OCI-LY1 (cell line): ENCODE results near the gene ITPK1.

ENCODE experiments used
- H2AFZ ChIP-seq: fragments of 200-600 bp; sonication (generic), shearing (Covaris generic); 2 replicates; pipeline ENCODE4 v1.6.0; 2014; ENCODE audit warnings: antibody characterized with exemption, mild to moderate bottlenecking, low read length
- H3F3A ChIP-seq: fragments of 200-600 bp; sonication (generic), shearing (Covaris generic); 2 replicates; pipeline ENCODE4 v1.6.0; 2014; ENCODE audit warnings: mild to moderate bottlenecking, antibody characterized with exemption, low read length, moderate library complexity; ENCODE audit not compliant: insufficient read depth
- H3K27ac ChIP-seq: fragments of 200-600 bp; sonication (generic); 2 replicates; pipeline ENCODE4 v1.5.1; 2014; ENCODE audit warnings: low read length, mixed run types, mild to moderate bottlenecking, low read depth; ENCODE audit not compliant: poor library complexity, severe bottlenecking
- H3K27me3 ChIP-seq: fragments of 200-600 bp; sonication (generic); 2 replicates; pipeline ENCODE4 v1.6.0; 2014; ENCODE audit warnings: antibody characterized with exemption, mild to moderate bottlenecking, low read length, moderate library complexity; ENCODE audit not compliant: insufficient read depth
- H3K36me3 ChIP-seq: fragments of 200-600 bp; sonication (generic); 2 replicates; pipeline ENCODE4 v1.6.1; 2014; ENCODE audit warnings: mild to moderate bottlenecking, antibody characterized with exemption, low read length, moderate library complexity, mixed read lengths; ENCODE audit not compliant: insufficient read depth
- H3K4me1 ChIP-seq: fragments of 200-600 bp; sonication (generic); 2 replicates; pipeline ENCODE4 v1.5.1; 2014; ENCODE audit warnings: mild to moderate bottlenecking, low read length, moderate library complexity; ENCODE audit not compliant: insufficient read depth, severe bottlenecking
- H3K4me2 ChIP-seq: fragments of 200-600 bp; sonication (generic), shearing (Covaris generic); 2 replicates; pipeline ENCODE4 v1.6.1; 2014; ENCODE audit warnings: low read length
- H3K4me3 ChIP-seq: fragments of 200-600 bp; sonication (generic); 2 replicates; pipeline ENCODE4 v1.5.1; 2014; ENCODE audit warnings: low read length, low read depth, mild to moderate bottlenecking, mixed read lengths; ENCODE audit not compliant: poor library complexity, severe bottlenecking
- H3K79me2 ChIP-seq: fragments of 200-600 bp; shearing (Covaris generic); 2 replicates; pipeline ENCODE4 v1.6.1; 2016; ENCODE audit warnings: mixed run types, low read length, mixed read lengths; ENCODE audit not compliant: insufficient read depth
- H3K9ac ChIP-seq: fragments of 200-600 bp; sonication (generic), shearing (Covaris generic); 2 replicates; pipeline ENCODE4 v1.6.1; 2014; ENCODE audit warnings: mild to moderate bottlenecking, low read length, mixed read lengths
- H3K9me2 ChIP-seq: fragments of 200-600 bp; sonication (generic), shearing (Covaris generic); 2 replicates; pipeline ENCODE4 v1.6.1; 2014; ENCODE audit warnings: low read depth, mild to moderate bottlenecking, low read length, mixed read lengths
- H3K9me3 ChIP-seq: fragments of 200-600 bp; shearing (Covaris generic); 2 replicates; pipeline ENCODE4 v1.6.1; 2014; ENCODE audit warnings: low read length, mixed read lengths
- H4K20me1 ChIP-seq: fragments of 200-600 bp; sonication (generic), shearing (Covaris generic); 2 replicates; pipeline ENCODE4 v1.6.0; 2016; ENCODE audit warnings: mild to moderate bottlenecking, low read length; ENCODE audit not compliant: insufficient read depth
- EZH2 ChIP-seq: fragments of 200-600 bp; sonication (generic), shearing (Covaris generic); IDR thresholded peaks from 2 replicates; pipeline ENCODE4 v1.8.0; 2017; ENCODE audit warnings: borderline replicate concordance, mixed run types, mild to moderate bottlenecking, antibody characterized with exemption, low read length, moderate library complexity, mixed read lengths
- TF ChIP-seq, protein P1 (sequence below): fragments of 200-600 bp; sonication (generic), shearing (Covaris generic); IDR thresholded peaks from 2 replicates; pipeline ENCODE4 v1.5.1; 2017; ENCODE audit warnings: mild to moderate bottlenecking, antibody characterized with exemption, low read length, moderate library complexity, mixed read lengths

Gene ITPK1

GRCh38 chr14:93120517-93120916, 4.8 kb upstream of the ITPK1 start:
- H3K4me1 ChIP-seq = peaks cover 5% of the 10 kb centered on the region
- H2AFZ ChIP-seq = no peak overlapping the region
- no peaks in the 10 kb centered on the region for H4K20me1 ChIP-seq
- H3K4me2 ChIP-seq = no peak overlapping the region
- TF ChIP-seq EZH2 = no peak
- TF ChIP-seq, protein P1, sequence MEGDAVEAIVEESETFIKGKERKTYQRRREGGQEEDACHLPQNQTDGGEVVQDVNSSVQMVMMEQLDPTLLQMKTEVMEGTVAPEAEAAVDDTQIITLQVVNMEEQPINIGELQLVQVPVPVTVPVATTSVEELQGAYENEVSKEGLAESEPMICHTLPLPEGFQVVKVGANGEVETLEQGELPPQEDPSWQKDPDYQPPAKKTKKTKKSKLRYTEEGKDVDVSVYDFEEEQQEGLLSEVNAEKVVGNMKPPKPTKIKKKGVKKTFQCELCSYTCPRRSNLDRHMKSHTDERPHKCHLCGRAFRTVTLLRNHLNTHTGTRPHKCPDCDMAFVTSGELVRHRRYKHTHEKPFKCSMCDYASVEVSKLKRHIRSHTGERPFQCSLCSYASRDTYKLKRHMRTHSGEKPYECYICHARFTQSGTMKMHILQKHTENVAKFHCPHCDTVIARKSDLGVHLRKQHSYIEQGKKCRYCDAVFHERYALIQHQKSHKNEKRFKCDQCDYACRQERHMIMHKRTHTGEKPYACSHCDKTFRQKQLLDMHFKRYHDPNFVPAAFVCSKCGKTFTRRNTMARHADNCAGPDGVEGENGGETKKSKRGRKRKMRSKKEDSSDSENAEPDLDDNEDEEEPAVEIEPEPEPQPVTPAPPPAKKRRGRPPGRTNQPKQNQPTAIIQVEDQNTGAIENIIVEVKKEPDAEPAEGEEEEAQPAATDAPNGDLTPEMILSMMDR = no peak
- no peaks in the 10 kb centered on the region for H3K79me2 ChIP-seq
- no peaks in the 10 kb centered on the region for H3K9me2 ChIP-seq
- H3K36me3 ChIP-seq = no peaks in the 10 kb centered on the region
- H3K27me3 ChIP-seq = no peaks in the 10 kb centered on the region
- H3K27ac ChIP-seq = no peak overlapping the region
- H3K9ac ChIP-seq = no peak overlapping the region
- no peak overlapping the region for H3K4me3 ChIP-seq
- no peaks in the 10 kb centered on the region for H3F3A ChIP-seq
- H3K9me3 ChIP-seq = no peaks in the 10 kb centered on the region

- Histone ChIP-seq H3K27me3 (no peaks in the 10 kb centered on the region), H3K4me2 (peak overlapping the region; percentile 70), H3K9me2 (no peaks in the 10 kb centered on the region), H2AFZ (no peak overlapping the region), H3K9ac (no peak overlapping the region; the same call in 1 of the 2 replicates), H3K36me3 (no peaks in the 10 kb centered on the region), H3K27ac (no peak overlapping the region), H3F3A (no peaks in the 10 kb centered on the region), H3K4me3 (peak overlapping the region; percentile 72), H3K79me2 (no peaks in the 10 kb centered on the region), H3K4me1 (peaks cover 29% of the 10 kb centered on the region), H4K20me1 (no peaks in the 10 kb centered on the region), H3K9me3 (no peaks in the 10 kb centered on the region)
- TF ChIP-seq, protein P1 = no peak
- no peak for TF ChIP-seq EZH2
Observed at GRCh38 chr14:93116676-93117200, 1.0 kb upstream of the ITPK1 start.

- H3K27ac ChIP-seq = no peak overlapping the region
- no peak for TF ChIP-seq EZH2
- TF ChIP-seq, protein P1 = 0 out of 2 replicates have a peak, but pooled peaks have one; percentile 5
- H3K79me2 ChIP-seq = no peaks in the 10 kb centered on the region
- peak overlapping the region; percentile 89 for H2AFZ ChIP-seq
- H4K20me1 ChIP-seq = no peaks in the 10 kb centered on the region
- no peaks in the 10 kb centered on the region for H3K36me3 ChIP-seq
- no peaks in the 10 kb centered on the region for H3K9me2 ChIP-seq
- H3K27me3 ChIP-seq = no peaks in the 10 kb centered on the region
- peak overlapping the region; percentile 99 for H3K4me2 ChIP-seq
- peaks cover 29% of the 10 kb centered on the region for H3K4me1 ChIP-seq
- H3K9me3 ChIP-seq = no peaks in the 10 kb centered on the region
- H3F3A ChIP-seq = no peaks in the 10 kb centered on the region
- H3K9ac ChIP-seq = peak overlapping the region; percentile 85
- peak overlapping the region; percentile 93 for H3K4me3 ChIP-seq
Observed at GRCh38 chr14:93115069-93115820, 480 bp downstream of the ITPK1 start.
